HG03432 (cell line): ENCODE data around the gene ARMC7.
"Not testable (repeated sequence)": the region's sequence is repeated elsewhere in the genome, so short reads cannot be mapped to it uniquely, and the experiment has no call there.

ENCODE experiments used
- ATAC-seq: cut with Tn5 transposase; IDR thresholded peaks from one replicate; pipeline ENCODE4 v1.9.1; 2021; ENCODE audit warnings: mild to moderate bottlenecking, moderate library complexity; ENCODE audit not compliant: unreplicated experiment

ARMC7 gene

GRCh38 chr17:75109407-75110233 is at the start of gene ARMC7:
Gene ARMC7 (plus strand): TSS chr17:75109969. CDS start chr17:75110289, 320 bp downstream.
- ATAC-seq: peak; percentile 78

- no peak for ATAC-seq
Observed at GRCh38 chr17:75060434-75061054, 49.2 kb upstream of the ARMC7 start.

GRCh38 chr17:75061055-75061438 is 48.7 kb upstream of the ARMC7 start:
- ATAC-seq: no peak

GRCh38 chr17:75061618-75062017 is 48.2 kb upstream of the ARMC7 start:
- no peak for ATAC-seq

GRCh38 chr17:75063201-75063600 is 46.6 kb upstream of the ARMC7 start:
- no peak for ATAC-seq

GRCh38 chr17:75063626-75064025 is 46.1 kb upstream of the ARMC7 start:
- ATAC-seq: no peak

GRCh38 chr17:75064040-75064439 is 45.7 kb upstream of the ARMC7 start:
- no peak for ATAC-seq

GRCh38 chr17:75064460-75064859 is 45.3 kb upstream of the ARMC7 start:
- no peak for ATAC-seq

GRCh38 chr17:75064867-75065561 is 44.8 kb upstream of the ARMC7 start:
- ATAC-seq: no peak

- ATAC-seq: no peak
Observed at GRCh38 chr17:75065562-75066151, 44.1 kb upstream of the ARMC7 start.

- no peak for ATAC-seq
Observed at GRCh38 chr17:75067856-75068255, 41.9 kb upstream of the ARMC7 start.

- no peak for ATAC-seq
Observed at GRCh38 chr17:75068750-75069149, 41.0 kb upstream of the ARMC7 start.

- no peak for ATAC-seq
Observed at GRCh38 chr17:75069783-75070182, 40.0 kb upstream of the ARMC7 start.

GRCh38 chr17:75071478-75072271 is 38.1 kb upstream of the ARMC7 start:
- not testable (repeated sequence) for ATAC-seq

- not testable (repeated sequence) for ATAC-seq
Observed at GRCh38 chr17:75072909-75073308, 36.9 kb upstream of the ARMC7 start.

GRCh38 chr17:75073618-75074047 is 36.1 kb upstream of the ARMC7 start:
- ATAC-seq: no peak

GRCh38 chr17:75074532-75074931 is 35.2 kb upstream of the ARMC7 start:
- ATAC-seq: no peak

GRCh38 chr17:75075597-75076336 is 34.0 kb upstream of the ARMC7 start:
- ATAC-seq: no peak

GRCh38 chr17:75077072-75077495 is 32.7 kb upstream of the ARMC7 start:
- no peak for ATAC-seq
